HG02763 (cell line): ENCODE measurements around the gene LRFN2.

Experiments
- ATAC-seq: cut with Tn5 transposase; IDR thresholded peaks from one replicate; pipeline ENCODE4 v1.9.1; 2021; ENCODE audit warnings: mild to moderate bottlenecking, moderate library complexity; ENCODE audit not compliant: unreplicated experiment

The LRFN2 gene

DNA sequence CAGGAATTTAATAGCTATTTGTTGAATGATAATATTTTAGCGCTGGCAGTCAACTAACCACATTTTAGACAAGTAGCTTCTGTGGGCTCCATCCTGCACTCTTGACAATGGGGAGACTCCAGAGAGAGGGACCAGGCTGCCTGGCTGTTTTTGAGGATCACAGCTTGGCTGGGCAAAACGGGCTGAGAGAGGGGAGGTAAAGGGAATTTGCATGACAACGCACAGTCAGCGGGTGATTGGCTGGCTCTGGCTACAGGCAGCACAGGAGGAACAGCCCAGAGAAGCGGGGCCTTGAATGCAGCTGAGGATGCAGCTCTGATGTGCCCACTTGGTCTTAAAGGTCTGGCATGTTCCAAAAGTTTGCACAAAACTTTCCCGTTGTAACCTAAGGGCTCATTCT is 41.2 kb downstream of the LRFN2 start:
- ATAC-seq: no peak

DNA sequence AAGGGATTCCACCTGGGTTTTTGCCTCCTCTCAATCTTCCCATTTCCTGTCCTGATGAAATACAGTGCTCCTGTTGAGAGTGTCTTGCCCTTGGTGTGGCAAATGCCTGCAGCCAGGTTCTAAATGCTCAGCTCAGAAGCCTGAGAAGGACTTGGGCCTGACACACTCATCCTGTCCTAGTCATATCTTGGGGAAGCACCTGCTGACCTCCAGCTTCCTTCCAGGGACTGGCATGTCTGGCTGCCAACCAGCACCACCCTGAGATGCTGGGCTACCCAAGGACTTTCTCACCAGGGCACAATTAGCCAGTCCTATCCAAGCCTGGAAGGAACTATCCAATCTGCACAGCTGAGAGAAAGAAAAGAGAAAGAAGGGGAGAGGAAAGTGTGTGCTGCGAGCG is 43.4 kb downstream of the LRFN2 start:
- no peak for ATAC-seq

DNA sequence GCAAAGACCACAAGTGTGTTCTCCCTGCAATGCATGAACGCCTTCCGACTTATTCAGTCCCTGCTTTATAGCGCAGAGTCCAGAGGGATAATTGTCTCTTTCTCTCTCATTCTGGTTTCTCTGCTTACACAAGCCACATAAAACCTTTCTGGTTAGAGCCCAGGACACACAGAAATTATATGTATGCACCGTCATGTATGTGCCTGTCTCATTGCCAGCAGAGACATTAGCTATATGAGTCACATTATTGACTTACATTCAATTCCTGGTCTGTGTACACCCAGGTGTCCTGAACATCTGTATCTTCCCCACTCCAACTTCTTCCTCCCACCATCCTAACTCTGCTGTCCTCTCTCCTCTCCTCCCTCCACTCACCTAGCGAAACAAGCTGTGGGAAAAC is 44.0 kb downstream of the LRFN2 start:
- no peak for ATAC-seq

- no peak for ATAC-seq
Measured at GRCh38 chr6:40542175-40542764, 44.9 kb downstream of the LRFN2 start.

- no peak for ATAC-seq
Measured at GRCh38 chr6:40541556-40542174, 45.5 kb downstream of the LRFN2 start.

DNA sequence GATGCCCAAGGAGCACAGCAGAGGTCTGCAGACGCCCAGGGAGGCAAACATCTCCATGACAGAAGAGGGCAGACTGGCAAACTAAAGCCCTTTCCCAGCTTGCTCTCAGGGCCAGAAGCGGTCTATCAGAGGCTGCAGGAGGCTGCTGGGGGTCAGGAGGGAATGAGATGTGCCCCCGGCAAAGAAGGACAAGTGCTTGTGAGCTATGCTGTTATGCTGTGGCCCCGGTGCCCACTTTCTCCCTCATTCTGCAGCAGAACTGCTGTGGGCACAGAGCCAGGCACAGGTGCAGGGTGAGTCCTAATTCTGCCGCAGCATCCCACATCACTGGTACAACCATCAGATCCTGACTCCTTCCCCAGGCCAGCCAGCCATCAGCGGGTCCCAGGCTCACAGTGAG is 46.4 kb downstream of the LRFN2 start:
- ATAC-seq: no peak

DNA sequence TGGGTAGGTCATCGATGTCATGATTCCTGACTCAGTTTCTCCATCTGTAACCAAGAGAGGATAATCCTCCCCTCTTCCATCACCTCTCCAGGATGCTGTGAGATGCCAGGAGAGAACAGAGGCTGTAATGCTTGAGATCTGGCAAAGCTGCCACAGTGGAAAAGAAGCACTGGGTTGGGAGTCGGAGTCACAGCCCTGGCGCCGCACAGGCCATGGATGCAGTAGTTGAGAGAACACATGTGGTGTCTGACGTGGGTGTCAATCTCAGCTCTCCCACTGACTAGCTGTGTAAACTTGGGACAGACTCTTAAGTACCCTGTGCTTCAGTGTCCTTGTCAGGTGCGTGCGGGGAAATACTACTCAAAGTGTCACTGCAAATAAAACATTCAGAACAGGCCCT is 47.3 kb downstream of the LRFN2 start:
- ATAC-seq: no peak

- no peak for ATAC-seq
Measured at GRCh38 chr6:40538556-40538955, 48.6 kb downstream of the LRFN2 start.

GRCh38 chr6:40537446-40537845 is 49.7 kb downstream of the LRFN2 start:
- ATAC-seq: no peak

GRCh38 chr6:40536442-40536841 is 50.7 kb downstream of the LRFN2 start:
- ATAC-seq: no peak

DNA sequence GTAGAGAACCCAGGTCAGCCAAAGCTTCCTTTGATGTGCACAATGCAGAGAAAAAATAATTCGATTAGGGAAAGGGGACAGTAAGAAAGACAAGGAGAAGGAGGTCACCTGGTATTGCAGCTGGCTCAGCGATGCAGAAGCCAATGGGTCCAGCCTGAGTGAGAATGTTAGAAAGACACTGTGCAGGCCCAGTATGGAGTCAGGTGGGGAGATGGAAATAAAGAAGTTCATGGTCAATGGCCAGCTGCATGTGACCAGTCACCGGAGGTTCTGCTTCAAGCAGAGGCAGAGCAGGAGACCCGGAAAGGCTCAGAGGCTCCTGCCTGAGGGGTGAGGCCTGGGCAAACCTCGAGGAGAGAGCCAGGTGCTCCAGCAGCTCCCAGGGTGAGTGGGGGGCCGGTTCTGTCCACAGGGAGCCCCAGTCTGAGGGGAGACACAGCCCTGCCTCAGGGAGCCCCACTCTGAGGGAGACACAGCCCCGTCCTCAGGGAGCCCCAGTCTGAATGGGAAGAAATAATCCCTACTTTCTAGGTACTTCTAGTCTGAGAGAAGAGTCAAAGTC is 51.3 kb downstream of the LRFN2 start:
- ATAC-seq: no peak

- ATAC-seq: no peak
Measured at GRCh38 chr6:40535110-40535818, 51.9 kb downstream of the LRFN2 start.

DNA sequence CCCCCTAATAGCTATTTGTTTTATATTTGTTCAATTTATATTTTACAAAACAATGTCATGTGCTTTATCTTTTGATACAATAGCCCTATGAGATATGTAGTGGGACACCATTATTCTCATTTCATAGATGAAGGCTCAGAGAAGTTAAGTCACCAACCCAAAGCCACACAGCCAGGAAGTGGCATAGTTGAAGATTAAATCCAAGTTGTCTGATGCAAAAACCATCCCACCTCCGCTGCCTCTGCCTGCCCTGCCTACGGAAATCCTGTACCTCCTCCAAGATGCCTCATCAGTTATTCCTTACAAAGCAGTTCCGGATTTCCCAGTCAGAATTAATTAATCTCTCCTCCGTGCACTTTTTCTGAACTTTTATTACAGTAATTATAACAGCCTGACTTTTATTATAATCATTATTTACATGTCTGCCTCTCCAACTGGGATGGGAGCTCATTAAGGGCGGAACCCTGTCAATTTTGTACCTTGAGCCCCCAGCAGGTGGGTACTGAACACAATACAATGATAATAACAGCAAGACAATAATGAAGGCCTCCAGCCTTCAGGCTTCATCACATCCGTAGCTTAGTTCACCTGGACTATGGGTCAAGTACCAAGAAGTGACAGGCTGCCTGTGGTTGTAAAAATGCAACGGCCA is 54.7 kb downstream of the LRFN2 start:
- ATAC-seq: no peak

DNA sequence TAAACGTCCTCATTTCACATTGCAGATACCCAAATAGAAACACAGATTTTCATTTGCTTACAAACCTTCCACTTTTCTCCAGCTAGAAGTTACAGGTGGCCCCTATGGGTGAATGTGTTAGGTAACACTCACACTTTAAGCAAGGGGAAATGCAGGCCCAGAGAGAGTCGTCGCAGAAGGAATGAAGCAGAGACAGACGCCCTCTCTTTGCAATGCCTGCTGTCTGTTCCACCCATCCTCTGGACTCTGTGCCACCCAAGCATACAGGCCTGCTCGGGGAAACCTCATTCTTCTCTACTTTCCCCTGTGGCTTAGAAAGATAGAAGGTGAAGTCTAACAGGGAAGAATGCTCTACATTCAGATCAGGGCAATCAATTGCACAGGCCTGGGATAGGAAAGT is 57.2 kb downstream of the LRFN2 start:
- ATAC-seq: no peak

GRCh38 chr6:40529040-40529439 is 58.1 kb downstream of the LRFN2 start:
- no peak for ATAC-seq

DNA sequence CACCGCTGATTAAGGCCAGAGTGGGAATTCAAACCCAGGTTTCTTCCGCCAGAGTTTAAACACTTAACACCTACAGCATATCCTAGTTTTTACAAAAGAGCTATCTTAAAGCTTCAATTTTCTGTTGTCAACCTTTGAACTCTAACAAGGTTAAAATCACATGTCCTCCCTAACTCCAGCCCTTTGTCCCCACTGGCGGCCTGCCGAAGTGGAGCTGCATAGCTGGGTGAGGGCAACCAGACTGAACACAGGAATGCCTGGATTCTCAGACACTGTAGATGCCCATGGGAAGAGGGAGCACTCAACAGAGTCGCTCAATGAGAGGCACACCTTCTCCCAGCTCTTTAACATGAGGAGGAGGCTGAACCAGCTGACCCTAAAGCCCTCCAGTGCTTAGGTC is 59.1 kb downstream of the LRFN2 start:
- no peak for ATAC-seq

DNA sequence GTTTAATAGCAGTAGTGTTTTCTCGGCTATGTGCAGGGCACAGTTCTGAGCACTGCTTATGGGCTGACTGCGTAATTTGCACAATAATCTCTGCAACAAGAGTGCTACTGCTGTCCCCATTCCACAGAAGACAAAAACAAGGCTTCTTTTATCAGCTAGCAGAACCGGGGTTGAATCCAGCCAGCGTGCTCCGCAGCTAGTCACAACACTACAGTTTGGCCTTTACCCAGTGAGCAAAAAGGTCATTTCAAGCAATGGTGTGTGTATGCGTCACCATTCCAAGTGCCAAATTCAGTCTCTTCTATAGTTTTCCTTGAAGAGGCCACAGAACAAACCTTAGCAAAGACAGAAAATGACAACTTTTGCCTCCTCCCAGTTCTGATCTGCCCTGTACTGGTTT is 61.1 kb downstream of the LRFN2 start:
- ATAC-seq: no peak

GRCh38 chr6:40524797-40525585 is 62.2 kb downstream of the LRFN2 start:
- no peak for ATAC-seq

GRCh38 chr6:40523505-40524172 is 63.5 kb downstream of the LRFN2 start:
- no peak for ATAC-seq

GRCh38 chr6:40521496-40521895 is 65.7 kb downstream of the LRFN2 start:
- ATAC-seq: no peak
